OCI-LY3 (cell line): ENCODE data around the gene MORC2.

Experiments
- H2AFZ ChIP-seq: fragments of 200-600, 300-600 bp; shearing (Covaris generic); 2 replicates; pipeline ENCODE4 v1.6.0; 2014; ENCODE audit warnings: antibody characterized with exemption, low read depth, low read length
- H3K27ac ChIP-seq: fragments of 200-600, 300-600 bp; sonication (generic); 2 replicates; pipeline ENCODE4 v1.5.1; 2014; ENCODE audit warnings: mild to moderate bottlenecking, low read length, moderate library complexity, mixed read lengths
- H3K27me3 ChIP-seq: fragments of 200-600, 300-600 bp; sonication (generic); 2 replicates; pipeline ENCODE4 v1.6.1; 2014; ENCODE audit warnings: low read depth, low read length, mixed read lengths
- H3K36me3 ChIP-seq: fragments of 200-600, 300-600 bp; sonication (generic); replicated peaks from 2 replicates; pipeline ENCODE3; 2014; ENCODE audit warnings: low read depth, low read length, mixed read lengths
- H3K4me1 ChIP-seq: fragments of 300-600, 200-600 bp; sonication (generic); 2 replicates; pipeline ENCODE4 v1.6.1; 2014; ENCODE audit warnings: low read length, mixed read lengths
- H3K4me2 ChIP-seq: fragments of 200-600, 300-600 bp; sonication (generic); 2 replicates; pipeline ENCODE4 v1.6.1; 2014; ENCODE audit warnings: low read length, mixed read lengths
- H3K4me3 ChIP-seq: fragments of 300-600, 200-600 bp; sonication (generic); 2 replicates; pipeline ENCODE4 v1.5.1; 2014; ENCODE audit warnings: antibody characterized with exemption, mild to moderate bottlenecking, low read length, moderate library complexity
- H3K79me2 ChIP-seq: fragments of 300-600, 200-600 bp; shearing (Covaris generic); 2 replicates; pipeline ENCODE4 v1.6.1; 2014; ENCODE audit warnings: mild to moderate bottlenecking, low read length, mixed read lengths
- H3K9ac ChIP-seq: fragments of 300-600, 200-600 bp; shearing (Covaris generic); 2 replicates; pipeline ENCODE4 v1.6.0; 2014; ENCODE audit warnings: mild to moderate bottlenecking, low read length, moderate library complexity
- H3K9me3 ChIP-seq: fragments of 200-600, 300-600 bp; shearing (Covaris generic); 2 replicates; pipeline ENCODE4 v1.6.1; 2014; ENCODE audit warnings: low read length, mixed read lengths; ENCODE audit not compliant: insufficient read depth
- H4K20me1 ChIP-seq: fragments of 200-600, 300-600 bp; sonication (generic); 2 replicates; pipeline ENCODE4 v1.6.1; 2016; ENCODE audit warnings: low read length, mixed read lengths; ENCODE audit not compliant: insufficient read depth
- CTCF ChIP-seq: fragments of 200-600, 300-600 bp; sonication (generic); IDR thresholded peaks from 2 replicates; pipeline ENCODE4 v1.5.1; 2014; ENCODE audit warnings: antibody characterized with exemption, low read length, low read depth
- EZH2phosphoT487 ChIP-seq: fragments of 200-600 bp; shearing (Covaris generic); IDR thresholded peaks from 2 replicates; pipeline ENCODE4 v1.6.1; 2018; ENCODE audit warnings: antibody characterized with exemption, mixed run types, low read depth

Gene MORC2

DNA sequence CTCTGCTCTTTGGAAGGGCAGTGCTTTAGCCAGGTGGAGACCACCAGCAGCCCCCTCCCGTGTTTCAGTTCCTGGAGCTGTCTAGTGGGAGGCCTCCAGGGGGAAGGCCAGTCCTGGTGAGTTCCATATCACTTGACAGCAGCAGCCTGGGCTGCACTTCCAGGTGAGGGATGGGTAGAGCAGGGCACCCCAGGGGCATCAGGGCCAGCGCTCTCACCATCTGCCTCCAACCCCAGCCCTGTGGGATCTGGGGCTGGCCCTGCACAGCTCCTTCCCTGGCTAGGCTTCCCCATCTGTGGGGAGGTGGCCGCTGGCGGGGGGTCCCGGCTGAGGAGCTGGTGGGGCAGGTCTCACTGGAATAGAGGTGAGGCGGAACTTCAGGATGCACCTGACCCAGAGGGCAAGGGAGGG is 60.5 kb downstream of the MORC2 start:
- Histone ChIP-seq H3K9me3 (no peaks in the 10 kb centered on the region), H3K4me3 (no peak overlapping the region), H2AFZ (no peak overlapping the region), H3K4me2 (no peak overlapping the region), H3K79me2 (no peaks in the 10 kb centered on the region), H3K36me3 (no peaks in the 10 kb centered on the region), H3K4me1 (peaks cover 9% of the 10 kb centered on the region), H3K27me3 (no peaks in the 10 kb centered on the region), H4K20me1 (no peaks in the 10 kb centered on the region), H3K27ac (no peak overlapping the region), H3K9ac (no peak overlapping the region)
- TF ChIP-seq CTCF (no peak), EZH2phosphoT487 (no peak)

GRCh38 chr22:30906946-30907345 is 61.6 kb downstream of the MORC2 start:
- Histone ChIP-seq H3K9ac (no peak overlapping the region), H3K36me3 (no peaks in the 10 kb centered on the region), H2AFZ (no peak overlapping the region), H3K4me1 (peaks cover 16% of the 10 kb centered on the region), H4K20me1 (no peaks in the 10 kb centered on the region), H3K9me3 (no peaks in the 10 kb centered on the region), H3K4me2 (no peak overlapping the region), H3K27ac (no peak overlapping the region), H3K4me3 (no peak overlapping the region), H3K79me2 (no peaks in the 10 kb centered on the region), H3K27me3 (no peaks in the 10 kb centered on the region)
- no peak for TF ChIP-seq EZH2phosphoT487
- no peak for TF ChIP-seq CTCF

- Histone ChIP-seq H3K79me2 (no peaks in the 10 kb centered on the region), H3K4me2 (no peak overlapping the region), H3K9me3 (no peaks in the 10 kb centered on the region), H2AFZ (no peak overlapping the region), H3K9ac (no peak overlapping the region), H3K4me1 (peaks cover 16% of the 10 kb centered on the region), H3K27me3 (no peaks in the 10 kb centered on the region), H3K4me3 (no peak overlapping the region), H4K20me1 (no peaks in the 10 kb centered on the region), H3K36me3 (no peaks in the 10 kb centered on the region), H3K27ac (no peak overlapping the region)
- no peak for TF ChIP-seq CTCF
- no peak for TF ChIP-seq EZH2phosphoT487
These were observed 62.2 kb downstream of the MORC2 start for GRCh38 chr22:30906411-30906810.

DNA sequence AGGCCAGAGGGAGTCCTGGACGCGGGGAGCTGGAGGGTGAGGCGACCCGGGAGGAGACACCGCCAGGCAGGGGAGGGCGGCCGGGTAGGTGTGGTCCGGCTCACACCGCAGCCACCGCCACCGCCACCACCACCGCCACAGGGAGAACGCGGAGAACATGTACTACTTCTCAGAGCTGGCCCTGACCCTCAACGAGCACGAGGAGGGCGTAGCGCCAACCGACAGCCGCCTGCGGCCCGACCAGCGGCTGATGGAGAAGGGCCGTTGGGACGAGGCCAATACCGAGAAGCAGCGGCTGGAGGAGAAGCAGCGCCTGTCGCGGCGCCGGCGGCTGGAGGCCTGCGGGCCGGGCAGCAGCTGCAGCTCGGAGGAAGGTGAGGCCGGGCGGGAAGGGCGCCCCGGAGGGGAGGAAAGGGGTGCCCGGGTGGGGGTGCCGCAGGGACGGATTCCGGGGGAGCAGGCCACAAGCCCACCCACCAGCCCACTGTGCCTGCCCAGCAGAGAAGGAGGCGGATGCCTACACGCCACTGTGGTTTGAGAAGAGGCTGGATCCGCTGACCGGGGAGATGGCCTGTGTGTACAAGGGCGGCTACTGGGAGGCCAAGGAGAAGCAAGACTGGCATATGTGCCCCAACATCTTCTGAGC is 62.8 kb downstream of the MORC2 start:
- H4K20me1 ChIP-seq, result no peaks in the 10 kb centered on the region
- no peaks in the 10 kb centered on the region for H3K36me3 ChIP-seq
- peaks cover 16% of the 10 kb centered on the region for H3K4me1 ChIP-seq
- no peak overlapping the region for H3K4me3 ChIP-seq
- H2AFZ ChIP-seq, result no peak overlapping the region
- no peak overlapping the region for H3K9ac ChIP-seq
- no peak overlapping the region for H3K27ac ChIP-seq
- H3K4me2 ChIP-seq, result no peak overlapping the region
- no peaks in the 10 kb centered on the region for H3K9me3 ChIP-seq
- TF ChIP-seq EZH2phosphoT487 (no peak), CTCF (no peak)
- no peaks in the 10 kb centered on the region for H3K79me2 ChIP-seq
- no peaks in the 10 kb centered on the region for H3K27me3 ChIP-seq
